GM18499 (cell line): ENCODE measurements around the gene CFAP221.

Experiments
- ATAC-seq: cut with Tn5 transposase; IDR thresholded peaks from one replicate; pipeline ENCODE4 v1.9.1; 2021; ENCODE audit warnings: moderate number of reproducible peaks; ENCODE audit not compliant: insufficient read depth, unreplicated experiment

The CFAP221 gene

GRCh38 chr2:119544075-119544938, at the start of gene CFAP221:
TSS of gene CFAP221 (plus strand) at chr2:119544449. CDS start at chr2:119546132, 1,683 bp downstream.
- ATAC-seq: no peak

GRCh38 chr2:119495948-119496347, 48.3 kb upstream of the CFAP221 start:
- no peak for ATAC-seq

- no peak for ATAC-seq
These were observed 47.6 kb upstream of the CFAP221 start for GRCh38 chr2:119496682-119497081.

DNA sequence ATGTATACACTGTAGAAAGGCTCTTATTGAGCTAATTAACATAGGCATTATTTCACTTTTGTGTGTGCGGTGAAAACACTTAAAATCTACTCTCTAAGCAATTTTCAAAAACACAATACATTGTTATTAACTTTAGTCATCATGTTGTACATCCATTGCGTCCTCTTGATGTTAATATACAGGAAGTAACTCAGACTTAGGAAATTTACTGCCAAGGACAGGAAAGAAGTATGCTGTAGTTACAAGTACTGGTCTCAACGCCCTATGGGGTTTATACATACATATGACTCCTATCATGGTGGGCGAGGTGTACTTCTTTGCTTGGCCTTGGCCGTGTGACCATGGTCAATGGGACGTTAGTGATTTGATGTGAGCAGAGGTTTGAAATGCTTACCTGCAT, 35.5 kb upstream of the CFAP221 start:
- no peak for ATAC-seq

DNA sequence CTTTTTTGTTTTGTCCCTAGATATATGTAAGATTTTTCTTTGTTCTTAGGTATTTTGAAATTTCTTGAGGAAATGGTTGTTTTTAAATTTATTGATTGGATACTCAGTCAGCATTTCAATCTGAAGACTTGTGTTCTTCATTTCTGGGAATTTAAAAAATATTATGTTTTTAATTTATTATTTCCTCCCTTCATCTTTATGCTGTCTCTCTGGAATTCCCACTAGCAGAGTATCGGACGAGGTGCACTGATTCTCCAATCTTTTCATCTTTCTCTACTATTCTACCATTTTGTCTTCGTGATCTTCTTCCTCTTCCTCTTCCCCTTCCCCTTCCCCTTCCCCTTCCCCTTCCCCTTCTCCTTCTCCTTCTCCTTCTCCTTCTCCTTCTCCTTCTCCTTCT, 32.3 kb upstream of the CFAP221 start:
- ATAC-seq: no peak

GRCh38 chr2:119512946-119513345, 31.3 kb upstream of the CFAP221 start:
- ATAC-seq: no peak

DNA sequence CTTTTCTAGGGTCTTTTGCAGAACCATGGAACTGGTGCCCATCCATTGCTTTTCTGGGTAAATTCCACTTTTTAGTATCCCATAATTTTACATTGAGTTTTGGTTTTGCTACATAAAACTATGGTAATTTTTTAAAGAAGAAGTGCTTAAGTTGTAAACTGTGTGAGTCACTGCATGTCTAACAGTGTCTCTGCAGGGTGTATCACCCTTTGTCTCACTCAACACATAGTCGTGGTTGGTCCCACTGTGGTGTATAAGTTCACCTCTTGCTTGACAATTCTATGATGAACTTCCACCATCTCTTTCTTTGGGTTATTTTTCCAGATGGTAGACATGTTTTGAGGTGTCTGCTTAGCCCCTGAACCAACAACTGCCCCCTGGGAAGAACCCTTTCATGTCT, 30.4 kb upstream of the CFAP221 start:
- ATAC-seq: no peak

DNA sequence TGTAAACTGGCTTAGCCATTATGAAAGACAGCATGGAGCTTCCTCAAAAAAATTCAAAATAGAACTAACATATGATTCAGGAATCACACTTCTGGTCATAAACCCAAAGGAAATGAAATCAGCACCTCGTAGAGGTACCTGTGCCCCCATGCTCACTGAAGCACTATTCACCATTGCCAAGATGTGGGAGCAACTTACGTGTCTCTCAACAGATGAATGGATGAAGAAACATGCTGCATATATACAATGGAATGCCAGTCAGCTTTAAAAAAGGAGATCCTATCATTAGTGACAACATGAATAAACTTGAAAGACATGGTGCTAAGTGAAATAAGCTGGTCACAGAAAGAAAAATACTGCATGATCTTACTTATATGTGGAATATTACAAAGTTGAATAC, 28.1 kb upstream of the CFAP221 start:
- ATAC-seq: no peak

GRCh38 chr2:119517433-119517832, 26.8 kb upstream of the CFAP221 start:
- ATAC-seq: no peak

DNA sequence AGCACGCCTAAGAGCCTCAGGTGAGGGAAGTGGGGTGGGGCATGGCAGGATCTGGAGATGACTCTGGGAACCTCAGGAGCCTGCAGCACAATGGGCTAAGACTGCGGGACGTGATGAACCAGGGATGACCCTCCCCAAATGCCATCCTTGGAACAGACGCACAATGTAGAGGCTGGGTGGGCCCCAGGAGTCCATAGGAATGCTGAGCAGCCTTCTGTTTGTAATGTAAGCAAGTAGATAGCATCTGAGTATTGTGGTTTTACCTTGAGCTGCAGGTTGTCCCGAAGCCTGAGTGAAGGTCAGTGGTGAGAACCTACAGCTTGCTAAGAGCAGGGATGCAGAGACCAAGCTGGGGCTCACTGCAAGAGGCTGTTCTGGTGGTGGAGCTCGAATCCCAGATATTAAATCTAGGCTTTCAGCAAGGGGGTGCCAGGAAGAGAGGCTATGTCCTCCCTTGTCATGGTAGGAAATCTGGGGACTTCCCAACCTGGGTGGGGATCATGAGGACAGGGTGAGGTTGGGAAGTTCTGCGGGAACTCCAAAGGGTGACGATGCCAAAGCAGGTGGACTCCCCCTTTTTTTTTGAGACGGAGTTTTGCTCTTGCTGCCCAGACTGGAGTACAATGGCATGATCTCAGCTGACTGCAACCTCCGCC, 25.7 kb upstream of the CFAP221 start:
- no peak for ATAC-seq

DNA sequence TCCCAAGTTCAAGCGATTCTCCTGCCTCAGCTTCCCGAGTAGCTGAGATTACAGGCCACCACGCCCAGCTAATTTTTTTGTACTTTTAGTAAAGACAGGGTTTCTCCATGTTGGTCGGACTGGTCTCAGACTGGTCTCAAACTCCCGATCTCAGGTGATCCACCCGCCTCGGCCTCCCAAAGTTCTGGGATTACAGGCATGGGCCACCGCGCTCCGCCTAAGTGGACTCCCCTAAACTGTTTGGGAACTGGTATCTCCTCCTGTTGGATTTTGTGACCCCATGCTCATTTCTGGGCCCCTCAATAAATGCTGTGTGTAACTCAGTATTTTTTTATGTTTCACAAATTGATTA, 25.2 kb upstream of the CFAP221 start:
- ATAC-seq: no peak

GRCh38 chr2:119520696-119521432, 23.4 kb upstream of the CFAP221 start:
- ATAC-seq: no peak

- no peak for ATAC-seq
These were observed 22.7 kb upstream of the CFAP221 start for GRCh38 chr2:119521433-119522050.

DNA sequence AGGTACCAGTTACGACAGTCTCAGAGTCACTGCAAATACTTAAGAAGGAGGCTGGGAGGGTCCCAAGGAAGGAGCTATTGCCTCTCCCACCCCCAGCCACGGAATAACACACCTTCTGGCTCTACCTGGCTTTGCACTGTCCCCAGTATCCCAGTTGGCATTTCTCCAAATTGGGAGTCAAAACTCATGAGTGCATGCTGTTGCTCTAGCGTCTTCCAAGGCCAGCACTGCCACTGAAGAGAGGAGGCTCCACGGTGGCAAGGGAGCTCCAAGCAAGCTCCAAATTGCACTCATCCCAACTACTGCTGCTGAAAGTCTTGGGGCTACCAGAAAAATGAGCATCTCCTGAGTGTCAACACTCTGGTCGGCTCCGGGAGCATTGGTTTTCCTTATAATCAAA, 21.6 kb upstream of the CFAP221 start:
- no peak for ATAC-seq

DNA sequence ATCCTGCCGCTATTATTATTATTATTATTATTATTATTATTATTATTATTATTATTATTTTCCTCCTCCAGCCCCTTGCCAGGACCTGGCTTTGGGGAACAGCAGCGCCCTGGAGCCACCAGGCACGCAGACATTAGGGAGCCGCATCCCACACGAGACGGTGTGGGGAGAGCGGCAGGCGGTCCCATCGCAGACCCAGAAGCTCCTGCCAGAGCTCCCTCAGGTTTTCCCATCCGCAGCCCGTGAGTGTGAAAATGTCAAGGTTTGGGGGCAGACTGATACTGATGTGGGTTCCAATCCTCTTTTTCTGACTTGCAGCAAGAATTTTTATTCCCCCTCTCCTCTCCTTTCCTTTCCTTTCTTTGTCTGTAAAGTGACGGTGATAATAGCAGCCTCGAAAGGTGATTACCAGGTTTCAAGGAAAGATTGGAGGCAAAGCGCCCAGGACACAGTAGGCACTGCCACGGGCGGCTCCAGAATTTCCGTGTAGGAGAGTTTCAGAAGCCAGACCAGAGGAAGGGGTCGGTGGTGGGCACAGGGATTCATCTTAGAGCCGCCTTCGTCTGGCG, 20.8 kb upstream of the CFAP221 start:
- ATAC-seq: no peak

DNA sequence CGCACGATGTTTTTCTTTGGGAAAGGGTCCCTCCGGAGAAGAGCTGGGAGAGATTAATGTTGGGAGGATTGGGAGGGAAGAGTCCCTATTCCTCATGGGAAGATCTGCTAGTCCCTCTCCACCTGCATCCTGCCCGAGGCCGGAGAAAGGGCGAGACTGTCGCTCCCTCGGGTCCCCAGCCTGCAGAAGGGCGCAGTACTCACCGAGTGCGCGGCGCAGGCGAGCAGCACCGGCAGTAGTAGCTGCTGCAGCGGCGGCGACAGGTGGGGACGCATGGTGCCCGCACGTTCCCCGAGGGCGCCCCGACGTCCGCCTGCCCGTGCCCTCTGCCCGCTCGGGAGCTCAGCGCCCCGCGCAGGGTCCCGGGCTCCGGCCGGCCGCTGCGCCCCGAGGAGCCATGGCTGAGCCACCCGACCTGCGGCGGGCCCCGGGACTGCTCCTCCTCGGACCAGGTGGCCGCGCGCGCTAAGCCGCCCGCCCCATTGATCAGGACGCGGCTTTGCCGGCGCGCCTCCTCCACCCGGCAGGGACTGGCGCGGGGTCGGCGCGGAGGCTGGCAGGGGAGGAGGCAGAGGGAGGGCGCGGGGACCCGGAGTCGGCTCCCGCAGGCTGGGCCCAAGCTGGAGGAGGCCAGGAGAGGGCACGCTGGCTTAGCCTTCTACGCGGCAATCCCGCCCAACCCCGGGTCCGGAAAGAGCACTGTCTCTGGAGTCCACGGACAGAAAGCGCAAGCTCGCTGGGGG, 20.1 kb upstream of the CFAP221 start, which contains the start of gene SCTR:
Gene SCTR (minus strand): TSS at position 532 of the 743 bp plus-strand sequence. CDS start 257 bp downstream, at position 275.
- no peak for ATAC-seq

GRCh38 chr2:119525614-119526013, 18.6 kb upstream of the CFAP221 start:
- no peak for ATAC-seq

DNA sequence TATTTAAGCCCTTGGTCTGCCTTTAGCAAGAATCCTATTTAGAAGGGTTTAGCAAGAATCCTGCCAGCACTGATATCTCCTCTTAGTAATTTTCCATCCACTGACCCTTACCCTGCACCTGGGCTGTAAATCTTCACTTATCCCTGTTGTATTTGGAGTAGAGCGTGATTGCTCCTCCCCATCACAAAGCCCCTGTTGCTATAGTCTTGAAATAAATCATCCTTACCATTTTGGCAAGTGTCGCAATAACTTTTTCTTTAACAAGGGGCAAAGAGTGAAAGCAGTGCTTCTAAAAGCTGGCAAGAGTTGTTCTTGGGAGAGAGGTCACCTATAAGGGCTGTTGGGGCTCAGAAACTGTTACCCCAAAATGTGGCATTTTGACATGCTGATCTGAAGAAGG, 16.2 kb upstream of the CFAP221 start:
- ATAC-seq: no peak

DNA sequence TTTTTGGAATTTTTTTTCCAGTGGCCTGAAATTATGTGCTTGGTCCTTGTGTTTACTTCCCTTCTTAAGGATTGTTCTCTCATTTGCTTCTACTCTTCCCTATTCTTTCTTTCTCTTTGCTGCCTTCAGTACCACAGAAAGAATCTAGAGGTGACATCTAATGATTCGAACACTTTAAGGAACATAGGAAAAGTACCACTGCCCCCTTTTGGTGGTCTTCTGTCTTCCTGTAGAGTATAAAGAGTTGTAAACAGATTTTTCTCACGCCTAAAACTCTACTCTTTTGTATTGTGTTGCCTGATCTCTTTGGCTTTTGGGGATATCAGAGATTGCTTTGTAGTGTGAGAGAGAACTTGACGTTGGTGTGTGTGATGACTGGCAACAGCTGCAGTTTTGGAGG, 13.0 kb upstream of the CFAP221 start:
- ATAC-seq: no peak

DNA sequence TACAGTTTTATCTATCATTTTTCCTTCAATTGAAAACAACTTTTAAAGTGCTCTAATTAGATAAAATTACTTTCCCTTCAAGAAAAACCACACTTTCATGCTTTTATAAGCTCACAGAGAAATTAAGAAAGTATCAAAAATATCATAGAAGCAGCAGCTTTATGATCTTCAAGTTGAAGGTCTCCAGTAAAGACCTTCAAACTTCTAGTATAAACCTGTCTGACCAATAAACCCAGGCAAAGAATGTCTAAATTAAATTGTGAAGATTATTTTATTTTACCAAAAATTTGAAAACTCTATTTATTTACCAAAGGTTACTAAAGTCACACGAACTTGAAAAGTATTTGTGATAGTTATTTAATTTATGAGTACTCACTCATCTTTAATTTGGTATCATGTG, 10.7 kb upstream of the CFAP221 start:
- ATAC-seq: no peak
